Measurements from ENCODE around the gene UQCC3.

GRCh38 chr11:62654297-62654696 is 17.2 kb upstream of the UQCC3 start:
- TF ChIP-seq CTCF (IDR thresholded peaks at IDR 0.05) (no peak), POLR2A (IDR thresholded peaks at IDR 0.05) (no peak), POLR2AphosphoS5 (IDR thresholded peaks at IDR 0.05) (no peak)
